Mesothelial cell of epicardium (in vitro differentiated cells): ENCODE measurements around the gene SPATA16. TPM values are rescaled to one million over a fixed set of nuclear protein-coding genes. Genes with fewer than 3 reads are reported as not detected.

Experiments
- DNase-seq, 2 experiments: peaks; one replicate each; pipeline ENCODE4 v3.0.0; 2021; ENCODE audit warnings: low spot score in 2 of 2; ENCODE audit not compliant: unreplicated experiment in 2 of 2
- H3K27ac Mint-ChIP-seq: 2 replicates; pipeline ENCODE4 v1.8.0; 2021; ENCODE audit warnings: mixed read lengths
- H3K27me3 Mint-ChIP-seq: 2 replicates; pipeline ENCODE4 v1.8.0; 2021; ENCODE audit warnings: low read depth, mixed read lengths
- H3K36me3 Mint-ChIP-seq: 2 replicates; pipeline ENCODE4 v1.8.0; 2021; ENCODE audit warnings: mixed read lengths
- H3K4me1 Mint-ChIP-seq: 2 replicates; pipeline ENCODE4 v1.8.0; 2021; ENCODE audit warnings: mixed read lengths
- H3K4me3 Mint-ChIP-seq: 2 replicates; pipeline ENCODE4 v1.8.0; 2021; ENCODE audit warnings: mild to moderate bottlenecking, moderate library complexity, mixed read lengths
- H3K9me3 Mint-ChIP-seq: 2 replicates; pipeline ENCODE4 v1.8.0; 2021; ENCODE audit warnings: mixed read lengths
- CTCF ChIP-seq: fragments of 200-600 bp; sonication (generic); IDR thresholded peaks from one replicate; pipeline ENCODE4 v1.5.0; 2021; ENCODE audit warnings: antibody characterized with exemption; ENCODE audit not compliant: unreplicated experiment
- total RNA-seq: library from RNA; stranded (reverse); gene quantifications from 3 replicates; pipeline ENCODE4 v1.2.1, GENCODE V29; 2021

The SPATA16 gene
- total RNA-seq, 1 donor from 2014 or later: not detected

GRCh38 chr3:172929451-172929850, 211.6 kb downstream of the SPATA16 start:
- Mint-ChIP-seq H3K27ac (no peak overlapping the region), H3K9me3 (no peaks in the 10 kb centered on the region), H3K4me3 (no peak overlapping the region), H3K36me3 (no peaks in the 10 kb centered on the region), H3K27me3 (no peaks in the 10 kb centered on the region), H3K4me1 (peaks cover 3% of the 10 kb centered on the region)
- no peak for TF ChIP-seq CTCF
- DNase-seq: no peak

- Mint-ChIP-seq H3K36me3 (no peaks in the 10 kb centered on the region), H3K9me3 (no peaks in the 10 kb centered on the region), H3K27me3 (no peaks in the 10 kb centered on the region), H3K4me3 (no peak overlapping the region), H3K4me1 (peaks cover 4% of the 10 kb centered on the region), H3K27ac (no peak overlapping the region)
- no peak for DNase-seq
- TF ChIP-seq CTCF: no peak
These were observed 216.5 kb downstream of the SPATA16 start for GRCh38 chr3:172924546-172924945.

GRCh38 chr3:172919297-172919683, 221.7 kb downstream of the SPATA16 start:
- no peak overlapping the region for H3K4me3 Mint-ChIP-seq
- H3K9me3 Mint-ChIP-seq: no peaks in the 10 kb centered on the region
- no peaks in the 10 kb centered on the region for H3K36me3 Mint-ChIP-seq
- peaks cover 46% of the 10 kb centered on the region for H3K4me1 Mint-ChIP-seq
- H3K27ac Mint-ChIP-seq: no peak overlapping the region
- H3K27me3 Mint-ChIP-seq: no peaks in the 10 kb centered on the region
- no peak for TF ChIP-seq CTCF
- DNase-seq: no peak

GRCh38 chr3:172918568-172919296, 222.3 kb downstream of the SPATA16 start:
- Mint-ChIP-seq H3K9me3 (no peaks in the 10 kb centered on the region), H3K27me3 (no peaks in the 10 kb centered on the region), H3K4me1 (peaks cover 51% of the 10 kb centered on the region), H3K36me3 (no peaks in the 10 kb centered on the region), H3K4me3 (no peak overlapping the region), H3K27ac (no peak overlapping the region)
- TF ChIP-seq CTCF: no peak
- no peak for DNase-seq

GRCh38 chr3:172918165-172918564, 222.9 kb downstream of the SPATA16 start:
- DNase-seq: no peak

More at GRCh38 chr3:172918165-172918564, 222.9 kb downstream of the SPATA16 start:
- Mint-ChIP-seq H3K27me3 (no peaks in the 10 kb centered on the region), H3K4me3 (no peak overlapping the region), H3K27ac (peak overlapping the region; percentile 22), H3K36me3 (no peaks in the 10 kb centered on the region), H3K4me1 (peaks cover 53% of the 10 kb centered on the region), H3K9me3 (no peaks in the 10 kb centered on the region)
- TF ChIP-seq CTCF: no peak
